GM19372 (cell line): ENCODE measurements around the gene TUBGCP6.
A peak's percentile ranks its signal among the peaks of the same experiment; 100 is the strongest.

Source experiments
- ATAC-seq: cut with Tn5 transposase; IDR thresholded peaks from one replicate; pipeline ENCODE4 v1.9.1; 2021; ENCODE audit warnings: mild to moderate bottlenecking, low read depth, moderate library complexity; ENCODE audit not compliant: unreplicated experiment

Gene TUBGCP6

GRCh38 chr22:50200461-50201190 lies 44.2 kb downstream of the TUBGCP6 start, which contains the start of gene SELENOO:
SELENOO (plus strand) TSS chr22:50201011; CDS start chr22:50201037, 26 bp downstream.
- ATAC-seq, result peak; percentile 78

GRCh38 chr22:50199829-50200460 lies 44.9 kb downstream of the TUBGCP6 start:
- ATAC-seq, result no peak

DNA sequence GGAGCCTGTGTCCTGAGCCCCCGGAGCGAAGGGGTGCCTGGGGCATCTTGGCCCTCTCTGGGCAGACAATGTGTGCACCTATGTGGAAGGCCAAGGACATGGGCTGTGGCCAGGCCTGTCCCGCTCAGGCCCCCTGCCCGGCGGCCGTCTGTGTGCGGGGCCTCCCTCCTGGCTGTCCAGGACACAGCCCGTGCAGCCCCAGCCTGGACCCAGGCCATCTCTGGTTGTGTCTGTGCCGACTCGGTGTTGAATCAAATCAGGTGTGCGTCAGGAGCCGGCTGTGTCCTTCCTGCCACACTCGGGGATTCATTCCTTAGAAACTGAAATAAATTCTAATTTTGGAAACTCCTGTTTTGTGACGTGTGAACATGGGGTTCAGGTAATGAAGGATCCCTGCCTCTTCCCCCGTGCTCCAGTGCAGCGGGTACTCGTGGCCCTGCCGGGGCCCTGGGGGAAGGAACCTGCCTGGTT lies 45.5 kb downstream of the TUBGCP6 start:
- ATAC-seq, result no peak

GRCh38 chr22:50198624-50199017 lies 46.2 kb downstream of the TUBGCP6 start:
- ATAC-seq, result no peak

DNA sequence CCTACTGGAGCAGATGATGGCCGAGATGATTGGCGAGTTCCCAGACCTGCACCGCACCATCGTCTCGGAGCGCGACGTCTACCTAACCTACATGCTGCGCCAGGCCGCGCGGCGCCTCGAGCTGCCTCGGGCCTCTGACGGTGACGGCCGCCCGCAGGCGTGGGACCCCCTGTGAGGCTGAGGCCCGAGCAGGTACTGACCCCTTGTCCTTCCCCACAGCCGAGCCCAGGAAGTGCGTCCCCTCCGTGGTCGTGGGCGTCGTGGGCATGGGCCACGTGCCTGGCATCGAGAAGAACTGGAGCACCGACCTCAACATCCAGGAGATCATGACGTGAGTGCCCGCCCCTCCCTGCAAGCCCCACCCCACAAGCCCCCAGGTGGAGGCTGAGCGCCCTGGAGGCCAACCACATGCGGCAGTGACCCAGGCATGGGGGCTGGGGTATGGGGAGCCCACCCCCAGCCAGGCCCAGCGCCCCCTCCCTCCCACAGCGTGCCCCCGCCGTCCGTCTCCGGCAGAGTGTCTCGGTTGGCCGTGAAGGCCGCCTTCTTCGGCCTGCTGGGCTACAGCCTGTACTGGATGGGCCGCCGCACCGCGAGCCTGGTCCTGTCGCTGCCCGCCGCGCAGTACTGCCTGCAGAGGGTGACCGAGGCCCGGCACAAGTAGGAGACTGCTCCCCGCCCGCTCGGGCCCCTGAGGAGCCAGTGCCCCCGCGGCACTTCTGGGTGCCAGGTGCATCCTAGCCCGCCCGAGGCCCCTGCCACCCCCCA lies 46.8 kb downstream of the TUBGCP6 start:
- ATAC-seq, result no peak

GRCh38 chr22:50197000-50197800 lies 47.6 kb downstream of the TUBGCP6 start:
- no peak for ATAC-seq

DNA sequence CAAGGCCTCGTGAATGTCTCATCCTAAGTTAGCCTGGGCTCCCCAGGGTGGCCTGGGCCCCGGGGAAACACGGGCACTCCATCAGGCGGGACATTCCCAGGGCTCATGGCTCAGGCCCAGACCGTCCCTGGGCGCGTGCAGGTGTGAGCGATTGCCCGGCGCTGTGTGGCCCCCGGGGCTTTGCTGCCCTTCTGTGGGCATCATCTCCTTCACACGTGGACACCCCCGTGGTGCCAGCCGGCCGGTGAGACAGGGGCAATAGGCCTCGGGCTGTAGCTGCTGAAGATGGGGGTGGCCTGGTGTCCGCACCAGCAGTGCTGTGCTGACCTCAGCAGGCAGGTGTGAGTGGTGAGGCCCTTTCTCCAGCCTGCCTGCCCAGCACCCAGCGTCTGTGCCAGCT lies 48.6 kb downstream of the TUBGCP6 start:
- ATAC-seq, result no peak

GRCh38 chr22:50194037-50194805 lies 50.6 kb downstream of the TUBGCP6 start:
- ATAC-seq, result no peak

- ATAC-seq, result no peak
These were observed 51.2 kb downstream of the TUBGCP6 start for GRCh38 chr22:50193621-50194020.

DNA sequence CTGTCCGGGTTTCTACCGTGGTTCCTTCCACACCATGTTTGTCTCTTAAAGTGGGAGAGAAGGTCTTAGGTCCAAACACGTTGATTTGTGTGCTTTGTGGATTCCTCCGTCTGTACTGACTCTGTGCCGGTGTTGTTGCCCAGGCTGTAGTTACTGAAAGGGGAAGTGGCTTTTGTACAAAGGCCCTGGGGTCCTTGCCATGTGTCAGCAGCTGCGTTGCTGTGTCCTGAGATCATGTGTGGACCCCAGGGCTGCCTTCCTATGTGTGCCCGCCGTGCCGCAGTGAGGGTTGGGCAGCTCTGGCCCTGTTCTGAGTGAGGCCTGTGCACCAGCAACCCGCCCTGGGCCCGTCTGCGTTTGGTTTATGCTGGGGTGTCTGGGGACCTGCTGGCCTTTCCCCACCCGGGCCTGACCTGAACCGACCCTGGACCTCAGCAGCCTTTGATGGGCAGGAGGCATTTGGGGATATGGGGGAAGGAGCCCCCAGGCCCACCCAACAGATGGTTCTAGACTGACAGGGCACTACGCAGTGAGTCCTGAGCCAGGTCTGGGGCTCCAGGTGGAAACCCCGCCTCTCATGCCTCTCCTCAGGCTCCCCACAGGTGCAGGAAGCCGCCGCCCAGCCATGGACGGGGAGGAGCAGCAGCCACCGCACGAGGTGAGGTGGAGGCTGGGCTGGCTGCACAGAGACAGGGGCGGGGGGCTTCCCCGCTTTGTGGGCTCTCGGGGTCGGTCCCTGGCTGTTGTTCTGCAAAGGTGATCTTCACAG lies 52.2 kb downstream of the TUBGCP6 start:
- no peak for ATAC-seq

GRCh38 chr22:50190941-50191741 lies 53.7 kb downstream of the TUBGCP6 start:
- no peak for ATAC-seq

- no peak for ATAC-seq
These were observed 54.5 kb downstream of the TUBGCP6 start for GRCh38 chr22:50190182-50190940.

DNA sequence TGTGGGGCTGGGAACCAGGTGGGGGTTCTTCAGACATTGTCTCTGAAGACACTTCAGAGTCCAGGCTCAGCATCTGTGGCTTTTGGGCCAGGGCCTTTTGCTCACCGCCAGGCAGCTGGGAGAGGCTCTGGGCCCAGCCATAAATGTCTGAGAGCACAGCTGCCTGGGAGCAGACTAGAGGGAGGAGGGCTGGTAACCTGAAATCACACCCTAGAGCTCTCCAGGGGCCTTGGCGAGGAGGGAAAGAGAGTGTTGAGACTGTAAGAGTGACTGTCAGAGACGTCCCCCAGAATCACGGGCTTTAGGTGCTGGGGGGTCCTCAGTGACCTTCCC lies 55.0 kb downstream of the TUBGCP6 start:
- no peak for ATAC-seq

- no peak for ATAC-seq
These were observed 55.5 kb downstream of the TUBGCP6 start for GRCh38 chr22:50189184-50189848.

- ATAC-seq, result no peak
These were observed 56.5 kb downstream of the TUBGCP6 start for GRCh38 chr22:50188356-50188755.

DNA sequence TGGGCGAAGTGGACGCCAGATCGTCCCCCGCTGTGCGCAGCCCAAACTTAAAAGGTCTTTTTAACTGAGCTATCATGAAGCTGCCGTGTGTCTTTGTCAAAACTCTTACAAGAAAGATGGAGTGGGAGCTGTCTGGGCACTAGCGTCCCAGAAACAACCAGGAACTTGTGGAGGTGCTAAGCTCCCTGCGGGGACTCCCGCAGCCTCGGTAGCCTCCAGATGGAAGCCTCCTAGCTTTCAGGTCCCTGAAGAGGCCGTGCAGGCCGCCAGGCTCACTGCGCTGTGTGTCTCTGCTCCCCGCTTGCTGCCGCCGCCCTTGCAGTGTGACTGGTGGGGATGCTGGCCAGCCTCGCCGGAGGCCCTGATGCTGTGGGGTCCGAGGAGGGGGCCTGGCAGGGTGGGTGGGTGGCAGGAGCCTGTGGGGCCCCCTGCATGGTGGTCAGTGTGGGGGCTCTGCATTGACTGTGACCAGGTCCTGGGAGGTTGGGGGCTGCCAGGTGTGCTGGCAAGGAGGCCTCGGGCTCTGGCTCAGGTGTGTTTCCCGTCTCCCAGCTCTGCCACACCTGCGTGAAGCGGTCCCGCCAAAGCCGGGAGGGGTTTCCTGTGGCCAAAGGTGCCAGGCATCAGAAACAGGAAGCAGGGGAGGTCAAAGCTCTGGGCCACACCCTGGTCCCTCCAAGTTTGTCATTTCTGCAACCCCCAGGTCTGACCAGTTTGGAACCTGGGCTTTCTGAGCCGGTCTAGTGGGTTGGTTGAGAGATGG lies 57.9 kb downstream of the TUBGCP6 start:
- ATAC-seq, result no peak
